Psoas muscle (tissue), 8 donors: ENCODE measurements around the gene GNA12. TPM values are rescaled to one million over a fixed set of nuclear protein-coding genes. Genes with fewer than 3 reads are reported as not detected.

Experiments used
- ATAC-seq, 4 donors: fragments of 200-7000 bp; cut with Tn5 transposase; one replicate each; pipeline ENCODE4 v1.9.1; 2020; ENCODE audit warnings: moderate library complexity in 3 of 4, mild to moderate bottlenecking in 2 of 4
- DNase-seq, 2 donors: peaks; one replicate each; pipeline ENCODE4 v3.0.0-alpha.2; 2020
- H3K27ac ChIP-seq: fragments of 200-600 bp; one replicate; pipeline ENCODE4 v1.8.0; 2022
- H3K27me3 ChIP-seq, 3 donors: fragments of 200-600 bp in 1 of 3; one replicate each; pipeline versions ENCODE4 v1.6.1 to v1.8.0; 2013 to 2022; ENCODE audit warnings: low read length in 2 of 3, mild to moderate bottlenecking in 2 of 3, moderate library complexity in 1 of 3; ENCODE audit not compliant: insufficient read depth in 3 of 3
- H3K36me3 ChIP-seq, 2 donors: fragments of 200-600 bp in 1 of 2; one replicate each; pipeline versions ENCODE4 v1.6.1 to v1.8.0; 2013 to 2022; ENCODE audit warnings: low read depth in 1 of 2, mild to moderate bottlenecking in 1 of 2, moderate library complexity in 1 of 2; ENCODE audit not compliant: insufficient read depth in 1 of 2
- H3K4me1 ChIP-seq: fragments of 200-600 bp; one replicate; pipeline ENCODE4 v1.8.0; 2022
- H3K4me3 ChIP-seq: fragments of 200-600 bp; one replicate; pipeline ENCODE4 v1.8.0; 2022; ENCODE audit warnings: mild to moderate bottlenecking
- H3K9me3 ChIP-seq: fragments of 200-600 bp; one replicate; pipeline ENCODE4 v1.8.0; 2022
- CTCF ChIP-seq: fragments of 200-600 bp; IDR thresholded peaks from one replicate; pipeline ENCODE4 v1.8.0; 2022; ENCODE audit warnings: antibody characterized with exemption
- WGBS, 3 donors: extraction: QIAGEN DNeasy Blood & Tissue Kit; methylation state at CpG; one replicate each; pipeline versions ENCODE4 v1.1.6 to v1.1.7; 2013; 5-methylcytosine and 5-hydroxymethylcytosine counted together
- intact Hi-C, 2 donors: fragments of 100-400 bp; cut with DNase I; formaldehyde crosslinking; loops; one replicate each; pipeline versions ENCODE4 v1.11.0 to v1.14.2; 2022
- polyA plus RNA-seq, 3 donors: library from polyadenylated mRNA; stranded (reverse); fragments of 200-250 nt; gene quantifications; one replicate each; pipeline ENCODE4 v1.2.3, GENCODE V29; 2013
- total RNA-seq, 4 donors: library from RNA; stranded (reverse); fragmentation: NEBNext Ultra II Directional in 2 of 4; extraction: Animal tissue kit (Norgen Biotek cat#: 25700) in 2 of 4; gene quantifications; one replicate each; pipeline versions ENCODE4 v1.2.1 to v1.2.4, GENCODE V29; 2021 to 2023
- donor health status: healthy with polysubstance abuse.
- donor health status: DM: no; HTN: no; CAD: no; lungs with moderate emphysema.
- donor health status: Bipolar disorder and iron deficiency.
- donor health status: healthy.
- donor health status: DM: yes; HTN: yes; CAD: no.
- donor health status: DM: no; HTN: no; CAD: no.
- donor health status: DM: no; HTN: no; CAD: no.
- donor health status: DM: yes; HTN: yes; CAD: no.

GNA12 gene
- total and polyA plus RNA-seq, 7 donors = 7.1 to 20.2 (median 15.4) TPM

- WGBS, 3 donors = 14 to 26% (median 17%) methylated on average over 16 to 17 of the region's 17 CpGs
- Histone ChIP-seq H3K9me3 (no peaks in the 10 kb centered on the region), H3K4me3 (peak overlapping the region; percentile 46), H3K27ac (no peak overlapping the region), H3K27me3 (peaks cover 0 to 58% (median 20%) of the 10 kb centered on the region in 3 donors), H3K4me1 (peaks cover 2% of the 10 kb centered on the region), H3K36me3 (no peaks in the 10 kb centered on the region)
- DNase-seq = no peak
- intact Hi-C loops = no loop called here
- peak in 3 of 4 donors; percentile 27 to 45 (median 39) for ATAC-seq
- no peak for TF ChIP-seq CTCF
Measured at GRCh38 chr7:2687338-2687869, 156.7 kb downstream of the GNA12 start.

- ATAC-seq = no peak
- H3K27ac ChIP-seq = no peak overlapping the region
- no peak for TF ChIP-seq CTCF
- intact Hi-C loops = no loop called here
- H3K36me3 ChIP-seq = no peaks in the 10 kb centered on the region
- no peak for DNase-seq
- peaks cover 2% of the 10 kb centered on the region for H3K4me1 ChIP-seq
- no peaks in the 10 kb centered on the region for H3K9me3 ChIP-seq
- peaks cover 0 to 69% (median 18%) of the 10 kb centered on the region in 3 donors for H3K27me3 ChIP-seq
- 93 to 95% (median 95%) methylated on average over 14 of the region's 14 CpGs for WGBS, 3 donors
- no peak overlapping the region for H3K4me3 ChIP-seq
Measured at GRCh38 chr7:2686101-2686500, 158.0 kb downstream of the GNA12 start.

- Histone ChIP-seq H3K27me3 (peaks cover 0 to 77% (median 18%) of the 10 kb centered on the region in 3 donors), H3K9me3 (no peaks in the 10 kb centered on the region), H3K36me3 (no peaks in the 10 kb centered on the region), H3K27ac (no peak overlapping the region), H3K4me1 (peaks cover 2% of the 10 kb centered on the region), H3K4me3 (no peak overlapping the region)
- ATAC-seq = no peak
- no peak for TF ChIP-seq CTCF
- DNase-seq = no peak
- intact Hi-C loops = loop anchor here (5.0 kb wide), 2 partner anchors 117 to 207 kb away; partner anchors contain the start of gene GRIFIN (in 1 of the 2)
- 90 to 92% (median 92%) methylated on average over 10 to 11 of the region's 11 CpGs for WGBS, 3 donors
Measured at GRCh38 chr7:2684501-2684900, 159.6 kb downstream of the GNA12 start.

- WGBS, 3 donors = 67 to 78% (median 67%) methylated on average over 25 to 27 of the region's 27 CpGs
- no peaks in the 10 kb centered on the region for H3K9me3 ChIP-seq
- no peak for ATAC-seq
Measured at GRCh38 chr7:2681929-2682799, 161.9 kb downstream of the GNA12 start.

More at GRCh38 chr7:2681929-2682799, 161.9 kb downstream of the GNA12 start:
- intact Hi-C loops = loop anchor here (2.0 to 5.0 kb wide), 4 partner anchors 115 to 231 kb away; partner anchors contain the start of gene GRIFIN (in 1 of the 2)
- no peak for DNase-seq
- H3K27me3 ChIP-seq = peaks cover 0 to 58% (median 5%) of the 10 kb centered on the region in 3 donors
- no peak overlapping the region for H3K4me3 ChIP-seq
- no peak overlapping the region for H3K27ac ChIP-seq
- H3K36me3 ChIP-seq = no peaks in the 10 kb centered on the region
- TF ChIP-seq CTCF = no peak
- no peaks in the 10 kb centered on the region for H3K4me1 ChIP-seq
